Activated CD8-positive, alpha-beta memory T cell treated with anti-CD3 and anti-CD28 coated beads for 4 hours (primary cell): Measurements from ENCODE around the gene CPNE4.

Experiments
- DNase-seq, 2 donors: peaks; one replicate each; pipeline ENCODE4 v3.0.0-alpha.2; 2020; ENCODE audit warnings: low read depth in 2 of 2

CPNE4 gene

DNA sequence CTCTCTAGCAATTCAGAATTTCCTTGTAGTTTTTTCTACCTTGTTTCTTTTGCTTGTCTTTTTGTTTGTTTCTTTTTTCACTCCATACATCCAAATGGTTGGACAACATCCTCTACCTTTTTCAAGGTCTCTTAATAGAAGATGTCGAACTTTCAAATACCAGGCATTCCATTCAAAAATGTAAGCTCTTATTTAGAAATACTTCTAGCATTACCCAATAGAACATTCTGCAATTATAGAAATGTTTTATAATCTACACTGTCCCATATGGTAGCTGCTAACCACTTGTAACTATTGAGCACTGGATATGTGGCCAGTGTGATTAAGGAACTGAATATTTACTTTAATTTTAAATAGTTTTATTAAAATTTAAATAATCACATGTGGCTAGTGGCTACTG, 335.8 kb downstream of the CPNE4 start:
- no peak for DNase-seq

DNA sequence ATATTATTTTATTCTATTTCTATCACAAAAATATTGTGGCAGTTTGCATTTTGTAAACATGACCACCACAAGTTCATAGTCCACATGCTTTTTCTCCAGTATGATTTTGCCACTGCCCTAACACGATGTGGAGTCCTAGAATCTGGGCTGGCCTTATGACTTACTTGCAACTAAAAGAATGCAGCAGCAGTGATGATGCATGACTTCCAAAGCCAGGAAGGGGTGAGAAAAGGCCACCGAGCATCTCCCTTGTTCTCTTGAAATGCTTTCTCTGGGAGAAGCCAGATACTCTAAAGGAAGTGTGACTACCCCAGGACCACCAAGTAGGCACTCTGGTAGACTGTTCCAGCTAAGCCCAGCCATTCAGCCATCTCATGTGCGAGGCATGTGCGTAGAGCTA, 340.4 kb downstream of the CPNE4 start:
- no peak for DNase-seq

DNA sequence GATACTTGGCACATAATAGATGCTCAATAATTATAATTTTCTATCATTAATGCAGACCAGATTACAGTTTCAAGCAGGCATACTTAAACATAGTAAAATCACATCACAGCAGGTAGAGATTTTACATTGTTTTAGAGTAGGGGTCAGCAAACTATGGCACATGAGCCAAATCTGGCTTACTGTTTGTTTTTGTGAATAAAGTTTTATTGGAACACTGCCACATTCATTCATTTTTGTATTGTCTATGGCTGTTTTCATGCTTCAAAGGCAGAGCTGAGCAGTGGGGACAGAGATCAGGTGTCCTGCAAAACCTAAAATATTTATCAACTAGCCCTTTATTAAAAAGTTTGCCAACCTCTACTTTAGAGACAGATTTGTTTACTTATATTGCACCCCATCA, 342.5 kb downstream of the CPNE4 start:
- no peak for DNase-seq

DNA sequence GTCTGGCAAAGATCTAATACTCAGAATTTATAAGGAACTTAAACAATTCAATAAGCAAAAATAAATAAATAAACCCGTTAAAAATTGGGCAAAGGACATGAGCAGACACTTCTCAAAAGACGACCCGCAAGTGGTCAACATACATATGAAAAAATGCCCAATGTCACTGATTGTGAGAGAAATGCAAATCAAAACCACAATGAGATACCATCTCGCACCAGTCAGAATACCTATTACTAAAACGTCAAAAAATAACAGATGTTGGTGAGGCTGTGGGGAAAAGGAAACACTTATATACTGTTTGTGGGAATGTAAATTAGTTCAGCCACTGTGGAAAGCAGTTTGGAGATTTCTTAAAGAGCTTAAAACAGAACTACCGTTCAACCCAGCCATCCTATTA, 344.0 kb downstream of the CPNE4 start:
- no peak for DNase-seq

DNA sequence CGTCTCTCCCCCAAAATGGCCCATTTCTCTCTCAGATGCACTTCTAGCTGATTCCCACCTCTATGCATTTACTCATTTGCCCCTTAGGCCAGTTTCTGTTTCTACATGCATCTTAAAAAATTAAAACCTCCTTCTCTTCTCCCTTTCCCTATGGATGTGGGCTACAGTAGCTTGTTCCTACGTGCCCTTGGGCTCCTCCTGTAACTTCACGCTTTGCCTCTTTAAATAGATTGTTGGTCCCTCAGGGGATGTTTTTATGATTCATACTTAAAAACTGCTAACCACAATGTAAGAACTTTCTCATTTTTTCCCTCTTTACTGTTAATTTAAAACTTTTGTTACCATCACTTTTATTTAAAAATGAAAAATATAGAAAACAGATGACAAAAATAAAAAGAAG, 346.4 kb downstream of the CPNE4 start:
- DNase-seq: no peak

DNA sequence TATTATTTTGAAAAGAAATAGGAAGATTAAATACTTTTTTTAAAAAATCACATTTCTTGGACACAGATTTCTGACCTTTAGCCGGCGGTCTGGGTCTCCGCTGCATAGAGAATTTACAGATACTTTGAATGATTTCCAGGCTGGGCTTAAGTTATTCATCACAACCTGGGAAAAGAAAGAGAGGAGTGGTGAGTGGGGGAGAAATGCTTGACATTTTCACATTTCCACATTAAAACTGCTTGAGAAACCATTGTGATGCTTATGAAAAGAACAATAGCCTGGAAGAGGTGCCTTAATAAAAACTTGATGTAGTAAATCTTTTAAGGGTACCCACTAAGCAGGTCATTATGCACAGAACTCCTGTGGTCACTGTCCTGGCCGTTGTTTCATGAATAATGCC, 365.2 kb downstream of the CPNE4 start:
- no peak for DNase-seq

DNA sequence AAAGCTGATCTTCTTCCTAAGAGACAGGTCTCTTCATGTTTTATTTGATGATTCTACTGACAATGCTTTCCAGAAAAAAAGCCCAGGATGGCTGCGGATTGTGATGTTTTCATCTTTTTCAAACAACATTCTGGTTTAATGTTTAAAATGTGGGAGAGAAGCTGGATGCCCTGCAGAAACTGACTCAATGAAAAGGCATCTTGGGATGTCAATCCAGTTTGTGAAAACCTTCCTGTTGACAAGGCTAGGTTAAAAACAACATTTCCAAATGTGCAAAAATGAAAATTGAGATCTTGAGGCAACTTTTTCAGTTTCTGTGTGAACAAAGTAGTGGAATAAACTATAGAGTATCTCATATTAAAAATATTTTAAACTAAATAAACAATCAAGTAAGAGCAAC, 376.0 kb downstream of the CPNE4 start:
- DNase-seq: no peak

DNA sequence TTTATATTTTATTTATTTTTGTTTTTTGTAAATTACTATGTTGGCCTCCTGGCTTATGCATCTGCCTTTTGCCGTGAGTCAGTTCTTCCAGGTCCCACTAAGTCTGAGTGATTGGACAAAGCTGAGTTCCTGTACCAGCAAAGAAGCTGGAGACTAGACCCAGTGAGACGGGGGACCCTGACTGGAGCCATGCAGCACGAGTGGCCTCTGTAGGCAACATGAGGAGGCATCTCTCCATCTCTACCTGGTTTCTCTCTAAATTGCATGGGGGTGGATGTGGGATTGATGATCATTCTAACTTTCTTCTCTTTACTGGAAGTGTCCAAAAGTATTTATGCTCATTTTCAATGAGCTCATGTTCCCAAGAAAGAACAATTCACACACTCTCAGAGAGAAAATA, 376.7 kb downstream of the CPNE4 start:
- DNase-seq: no peak

DNA sequence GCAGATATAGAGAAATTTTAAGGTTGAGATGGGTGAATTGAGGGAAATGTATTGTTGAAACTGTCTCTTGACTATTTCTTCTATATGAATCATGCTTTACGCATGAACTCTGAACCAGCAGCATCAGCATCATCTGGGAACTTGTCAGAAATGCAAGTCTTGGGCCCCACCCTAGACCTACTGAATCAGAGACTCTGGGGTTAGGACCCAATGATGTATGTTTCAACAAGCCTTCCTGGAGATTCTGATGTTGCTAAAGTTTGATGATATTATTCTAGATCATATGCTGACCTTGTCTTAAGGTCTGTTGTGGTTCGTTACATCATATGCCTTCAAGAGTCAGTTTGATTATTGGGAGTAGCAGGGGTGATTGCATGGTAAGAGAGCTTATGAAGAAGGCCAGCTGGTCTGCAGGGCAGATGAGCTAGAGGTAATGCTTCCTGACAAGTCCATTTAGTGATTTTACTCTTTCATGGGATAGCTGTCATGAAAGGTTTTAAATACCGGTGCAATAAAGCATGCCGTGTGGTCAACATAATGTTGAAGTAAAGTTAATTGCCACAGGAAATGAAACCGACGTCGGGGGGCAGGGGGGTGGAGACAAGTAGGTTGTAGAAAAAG, 379.6 kb downstream of the CPNE4 start:
- DNase-seq: no peak

DNA sequence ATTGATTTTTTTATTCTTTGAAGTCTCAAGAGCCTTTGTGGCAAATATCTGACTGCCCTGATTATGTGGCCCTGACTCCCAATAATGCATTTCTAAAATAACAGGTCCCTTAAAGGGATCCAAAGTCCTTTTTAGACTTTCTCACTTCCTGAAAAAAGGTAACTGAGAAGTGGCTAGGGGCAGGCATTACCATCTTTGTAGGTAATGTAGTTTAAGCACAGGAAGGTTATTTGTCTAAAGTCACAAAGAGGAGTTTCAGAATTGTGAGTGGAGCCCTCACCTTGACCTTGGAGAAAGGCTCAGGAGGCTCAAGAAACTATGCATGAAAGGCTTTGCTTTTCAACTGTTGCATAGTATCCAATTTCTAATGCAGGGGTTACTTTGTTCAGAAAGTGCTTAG, 389.2 kb downstream of the CPNE4 start:
- DNase-seq: no peak

DNA sequence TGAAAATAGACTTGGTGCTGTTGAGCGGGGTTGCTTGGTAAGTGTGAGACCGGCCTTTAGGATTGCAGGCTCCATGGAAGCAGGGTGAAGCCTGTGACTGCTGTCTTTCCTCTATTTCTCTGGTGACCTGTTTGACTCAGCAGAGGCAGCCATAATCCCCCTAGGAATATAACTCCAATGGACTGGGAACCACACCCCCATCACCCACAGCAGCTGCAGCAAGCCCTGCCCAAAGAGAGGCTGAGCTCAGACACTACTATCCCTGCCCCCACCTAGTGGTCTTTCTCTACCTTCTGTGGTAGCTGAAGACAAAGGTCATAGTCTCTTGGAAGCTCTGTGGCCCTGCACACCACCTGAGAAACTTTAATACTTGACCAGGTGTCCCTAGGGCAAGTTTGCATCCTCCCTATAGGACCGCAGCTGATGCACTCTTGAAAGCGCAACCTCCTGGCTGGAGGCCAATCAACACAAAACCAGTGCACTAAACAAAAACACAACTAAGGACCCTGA, 398.5 kb downstream of the CPNE4 start:
- no peak for DNase-seq

DNA sequence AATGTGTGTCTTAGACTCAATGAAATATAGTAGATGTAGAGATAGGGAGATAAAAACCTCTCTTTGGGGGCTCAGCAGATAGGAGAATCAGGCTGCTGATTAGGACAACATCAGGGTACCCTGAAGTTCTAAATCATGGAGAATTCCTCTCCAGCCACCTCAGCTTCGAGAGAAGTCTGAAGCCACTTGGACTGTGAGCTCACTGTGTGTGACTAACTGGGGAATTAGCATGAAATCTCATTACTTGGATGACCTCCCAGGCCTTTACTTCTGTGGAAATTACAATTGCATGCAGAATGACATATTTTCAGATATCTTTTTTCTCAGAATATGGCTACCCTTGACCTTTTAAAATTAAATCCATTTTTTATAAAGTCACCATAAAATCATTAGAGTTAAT, 404.0 kb downstream of the CPNE4 start:
- no peak for DNase-seq

DNA sequence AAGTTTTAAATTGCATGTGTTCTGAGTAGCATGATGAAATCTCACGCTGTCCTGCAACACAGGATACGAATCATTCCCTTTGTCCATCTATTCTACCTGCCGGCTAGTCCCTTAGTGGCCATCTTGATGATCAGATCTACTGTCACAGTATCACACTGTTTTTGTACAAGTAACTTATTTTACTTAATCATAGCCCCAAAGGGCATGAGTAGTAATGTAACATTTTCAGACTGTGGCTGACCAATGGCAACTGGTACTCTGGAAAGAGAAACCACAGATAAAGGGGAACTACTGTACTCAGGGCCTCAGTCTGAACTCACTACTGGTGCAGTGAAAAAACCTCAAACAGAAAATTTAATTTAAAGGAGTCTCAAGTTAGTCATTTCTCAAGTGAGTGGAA, 404.7 kb downstream of the CPNE4 start:
- DNase-seq: no peak

DNA sequence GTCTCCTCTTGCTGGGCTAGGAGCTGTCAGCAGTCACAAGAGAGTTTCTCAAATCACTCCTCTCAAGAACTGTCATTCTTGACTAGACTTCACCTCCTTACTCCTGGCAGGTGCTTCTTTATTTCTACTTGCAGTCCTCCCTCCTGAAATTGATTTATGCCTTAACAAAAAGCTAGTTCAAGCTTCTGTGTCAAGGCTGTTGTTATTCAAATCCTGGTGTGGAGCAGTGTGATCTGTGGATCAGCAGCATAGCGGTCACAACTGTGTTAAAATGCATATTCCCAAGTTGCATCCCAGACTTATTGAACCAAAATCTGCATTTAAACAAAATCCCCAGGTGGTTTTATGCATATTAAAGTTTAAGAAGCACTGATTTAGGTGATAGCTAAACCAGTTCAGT, 411.4 kb downstream of the CPNE4 start:
- no peak for DNase-seq

DNA sequence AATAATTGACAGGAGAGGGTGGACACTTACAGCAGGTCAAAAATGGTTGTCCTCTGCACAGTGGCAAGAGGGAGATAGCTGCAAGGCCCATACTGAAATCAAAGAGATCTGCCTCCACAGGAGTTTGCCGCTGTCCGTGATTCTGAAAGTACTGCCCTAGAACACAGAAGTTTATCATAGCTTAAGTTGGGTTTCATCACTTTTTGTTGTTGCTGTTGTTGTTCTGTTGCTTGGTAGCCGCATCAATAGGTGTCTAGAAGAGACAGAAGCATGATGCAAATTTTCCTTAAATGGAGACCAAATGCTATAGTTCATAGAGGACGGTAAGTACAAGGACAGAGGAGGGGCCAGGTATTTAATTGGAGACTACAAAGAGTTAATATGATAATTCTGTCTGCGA, 412.1 kb downstream of the CPNE4 start:
- DNase-seq: no peak

DNA sequence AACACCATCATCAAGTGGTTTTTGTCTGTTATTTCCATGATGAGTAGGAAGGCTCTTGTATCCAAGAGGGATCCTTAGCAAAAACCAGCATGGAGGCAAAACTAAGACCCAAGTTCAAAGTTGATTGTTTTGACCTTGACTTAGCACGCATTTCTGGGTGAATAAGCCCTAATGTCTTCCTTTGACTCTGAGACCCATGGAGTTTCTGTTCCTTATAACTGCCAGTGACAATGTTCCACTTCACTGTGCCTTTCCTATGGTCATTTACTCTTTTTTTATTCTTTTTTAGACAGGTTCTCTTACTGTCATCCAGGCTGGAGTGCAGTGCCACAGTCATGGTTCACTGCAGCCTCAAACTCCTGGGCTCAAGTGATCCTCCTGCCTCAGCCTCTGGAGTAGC, 413.8 kb downstream of the CPNE4 start:
- no peak for DNase-seq

DNA sequence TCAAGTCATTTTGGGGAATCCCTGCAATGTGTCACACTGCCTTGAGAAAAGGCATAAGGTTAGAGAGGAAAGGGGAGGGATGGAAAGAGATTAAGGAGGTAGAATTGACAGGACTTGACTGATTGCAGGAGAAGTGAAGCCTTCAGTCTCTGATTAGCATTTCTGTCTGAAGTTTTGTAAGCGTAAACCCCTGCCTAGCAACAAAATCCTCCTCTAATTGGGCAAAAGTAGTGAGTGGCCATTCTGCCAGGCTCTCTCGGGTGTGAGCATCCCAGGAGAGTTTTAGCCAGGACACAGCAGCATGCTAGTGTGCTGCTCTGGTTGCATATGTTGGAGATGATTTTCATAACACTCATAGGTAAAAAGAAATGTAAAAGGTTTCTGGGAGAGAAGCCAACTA, 415.0 kb downstream of the CPNE4 start:
- DNase-seq: no peak

DNA sequence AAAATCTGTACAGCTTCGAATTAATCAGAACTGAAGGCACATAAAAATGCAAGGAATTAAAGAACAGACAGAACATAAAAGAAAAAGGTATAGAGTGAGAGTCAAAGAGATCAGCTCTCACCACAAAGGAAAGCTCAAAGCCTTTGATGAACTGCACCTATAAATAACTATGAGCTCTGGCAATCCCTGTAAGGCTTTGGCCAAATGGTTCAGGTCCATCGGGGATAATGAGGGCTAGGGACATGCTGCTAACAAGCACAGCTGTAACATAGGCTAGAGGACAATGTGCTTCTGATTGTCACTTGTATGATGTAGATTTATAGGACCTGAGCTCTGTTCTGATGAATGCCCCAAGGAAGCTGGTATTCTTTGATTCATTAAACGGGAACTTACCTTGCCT, 418.1 kb downstream of the CPNE4 start:
- DNase-seq: no peak

DNA sequence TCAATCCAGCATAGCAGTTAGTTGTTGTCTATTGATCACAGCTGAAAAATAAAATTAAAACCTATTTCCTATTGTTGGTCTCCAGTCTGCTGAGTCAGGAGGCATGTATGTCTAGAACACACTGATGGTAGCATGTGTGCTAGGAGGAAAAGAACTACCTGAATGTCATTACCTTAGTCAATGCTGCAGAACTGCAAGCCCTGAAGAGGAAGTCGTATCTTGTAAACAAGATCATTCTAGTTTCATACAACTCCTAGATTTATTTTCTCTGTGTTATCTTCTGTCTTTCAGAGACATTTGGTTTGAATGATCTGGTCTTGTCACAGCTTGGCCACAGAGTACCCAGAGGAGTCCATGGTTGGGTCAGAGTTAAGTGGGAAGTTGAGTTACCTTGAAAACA, 422.1 kb downstream of the CPNE4 start:
- no peak for DNase-seq

DNA sequence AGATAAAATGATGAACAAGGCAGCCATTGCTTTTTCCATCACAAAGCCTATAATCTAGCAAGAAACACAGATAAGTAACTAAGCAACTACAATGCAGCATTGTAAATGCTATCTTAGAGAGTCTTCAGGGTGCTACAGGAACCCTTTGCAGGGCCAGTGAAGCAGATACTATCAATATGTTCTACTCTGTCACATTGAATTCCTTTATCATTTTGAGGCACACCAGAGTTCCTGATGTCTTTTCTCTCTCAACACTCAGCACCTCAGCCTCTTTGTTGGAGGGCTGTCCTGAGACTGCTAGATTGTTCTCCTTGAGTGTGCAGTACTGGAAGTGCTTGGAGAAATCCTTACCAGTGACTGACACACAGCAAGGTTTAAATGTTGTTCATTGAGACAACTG, 424.6 kb downstream of the CPNE4 start:
- no peak for DNase-seq

DNA sequence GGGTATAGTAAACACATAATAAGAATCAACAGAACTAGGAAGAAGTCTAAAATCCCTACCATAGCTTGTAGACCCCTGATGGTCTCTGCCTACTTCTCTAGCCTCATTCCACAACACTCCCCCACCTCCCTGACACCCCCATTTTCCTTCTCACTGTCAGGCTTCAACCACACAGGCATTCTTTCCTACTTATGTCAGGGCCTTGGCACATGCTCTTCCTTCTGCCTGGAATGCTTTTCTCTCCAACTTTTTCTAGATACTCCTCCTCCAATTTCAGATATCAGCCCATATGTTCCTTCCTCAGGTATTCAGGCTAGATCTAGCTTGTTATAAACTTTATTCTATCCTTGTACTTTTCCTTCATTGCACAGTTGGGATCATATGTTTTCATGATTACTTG, 426.1 kb downstream of the CPNE4 start:
- no peak for DNase-seq

DNA sequence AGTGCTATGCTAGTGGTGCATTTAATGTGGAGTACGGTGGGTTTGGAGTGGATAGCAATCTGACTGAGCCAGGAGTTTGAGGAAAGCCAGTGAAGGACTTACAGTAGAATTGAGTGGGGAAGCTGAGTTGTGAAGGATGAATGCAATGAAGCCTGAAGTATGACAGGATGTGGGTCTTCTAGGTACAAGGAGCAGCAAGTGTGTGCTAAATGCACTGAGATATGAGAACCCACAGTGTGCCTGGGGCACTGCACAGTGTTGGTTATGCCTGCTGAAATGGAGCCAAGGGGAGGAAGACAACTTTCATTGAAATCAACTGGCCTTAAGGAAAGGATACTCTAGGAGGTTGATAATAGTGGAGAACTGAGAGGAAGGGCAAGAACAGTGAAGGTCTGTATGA, 426.5 kb downstream of the CPNE4 start:
- DNase-seq: no peak

DNA sequence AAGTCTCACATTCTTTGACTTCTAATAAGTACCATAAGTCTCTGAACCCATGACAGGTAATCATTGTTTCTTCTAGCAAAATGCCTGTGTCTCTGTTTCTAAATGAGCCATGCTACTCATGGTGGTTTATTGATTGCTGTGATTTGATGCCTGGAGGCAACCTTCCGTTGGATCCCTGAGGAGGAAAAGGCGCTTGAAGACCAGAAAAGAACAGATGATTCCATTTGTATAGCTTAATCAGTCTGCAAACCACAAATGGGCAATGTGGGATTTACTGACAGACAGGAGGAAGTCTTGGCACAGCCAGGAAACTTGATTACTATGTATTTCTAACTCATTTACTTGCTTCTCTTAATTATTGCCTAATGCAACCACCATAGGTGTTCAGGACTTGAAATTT, 428.9 kb downstream of the CPNE4 start:
- DNase-seq: no peak

DNA sequence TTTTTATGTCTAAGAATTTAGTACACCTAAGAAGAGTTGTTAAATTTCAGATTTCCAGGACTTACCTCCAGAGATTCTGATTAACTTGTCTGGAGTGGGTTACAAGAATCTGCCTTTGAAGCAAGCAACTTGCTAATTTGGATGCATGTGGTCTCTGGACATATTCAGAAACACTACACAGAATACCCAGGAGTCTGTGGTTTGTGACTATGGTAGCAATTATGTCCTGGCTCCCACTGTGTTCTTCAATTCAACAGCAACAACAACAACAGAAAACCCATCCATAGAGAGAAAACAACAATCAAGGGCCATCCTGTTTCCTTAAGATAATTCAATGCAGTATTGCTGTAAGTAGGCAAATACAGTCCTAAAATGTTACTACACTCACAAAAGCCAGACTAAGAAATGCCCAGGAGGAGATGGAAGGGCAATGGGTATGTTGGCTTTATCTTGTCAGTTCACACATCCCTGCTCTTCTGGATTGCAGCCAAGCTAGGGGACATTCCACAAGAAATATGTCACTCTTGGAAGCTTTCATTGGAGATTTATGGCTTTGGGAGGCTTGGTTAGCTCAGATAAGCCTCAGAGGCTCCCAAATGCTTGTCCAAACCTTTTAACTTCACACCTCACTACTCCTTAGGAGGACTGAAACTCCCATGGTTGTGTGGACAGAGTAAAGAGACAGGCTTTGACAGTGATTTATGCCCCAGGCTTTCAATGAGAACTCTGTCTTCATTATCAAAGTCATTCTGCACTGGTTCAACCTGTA, 432.6 kb downstream of the CPNE4 start:
- no peak for DNase-seq
